Left ventricle myocardium inferior (tissue), 1 donor: ENCODE measurements around the gene WFDC10A. TPM values are rescaled to one million over a fixed set of nuclear protein-coding genes. Genes with fewer than 3 reads are reported as not detected.

Experiments used
- DNase-seq: peaks from one replicate; pipeline ENCODE4 v3.0.0-alpha.2; 2020
- H3K27ac ChIP-seq: fragments of 200-600 bp; replicated peaks from 2 replicates; pipeline ENCODE4 v1.8.0; 2021
- H3K27me3 ChIP-seq: fragments of 200-600 bp; 2 replicates; pipeline ENCODE4 v1.8.0; 2021; ENCODE audit warnings: low read depth
- H3K36me3 ChIP-seq: fragments of 200-600 bp; 2 replicates; pipeline ENCODE4 v1.8.0; 2021
- H3K4me1 ChIP-seq: fragments of 200-600 bp; 2 replicates; pipeline ENCODE4 v1.8.0; 2021
- H3K4me3 ChIP-seq: fragments of 200-600 bp; 2 replicates; pipeline ENCODE4 v1.8.0; 2021; ENCODE audit warnings: mild to moderate bottlenecking, moderate library complexity
- H3K9me3 ChIP-seq: fragments of 200-600 bp; replicated peaks from 2 replicates; pipeline ENCODE4 v1.8.0; 2021
- intact Hi-C: fragments of 100-400 bp; cut with micrococcal nuclease; formaldehyde crosslinking; loops from one replicate; pipeline ENCODE4 v1.11.0; 2022
- total RNA-seq: library from RNA; stranded (reverse); fragmentation: NEBNext Ultra II Directional; extraction: Animal tissue kit (Norgen Biotek cat#: 25700); gene quantifications from one replicate; pipeline ENCODE4 v1.2.1, GENCODE V29; 2021
- TF ChIP-seq, protein P1 (sequence below): fragments of 200-600 bp; IDR thresholded peaks from 2 replicates; pipeline ENCODE4 v1.8.0; 2021; ENCODE audit warnings: antibody characterized with exemption, mild to moderate bottlenecking, borderline replicate concordance
- donor health status: DM: no; HTN: yes; CAD: no; lungs with severe emphysema.

WFDC10A gene
- total RNA-seq, 1 donor from 2014 or later = not detected

DNA sequence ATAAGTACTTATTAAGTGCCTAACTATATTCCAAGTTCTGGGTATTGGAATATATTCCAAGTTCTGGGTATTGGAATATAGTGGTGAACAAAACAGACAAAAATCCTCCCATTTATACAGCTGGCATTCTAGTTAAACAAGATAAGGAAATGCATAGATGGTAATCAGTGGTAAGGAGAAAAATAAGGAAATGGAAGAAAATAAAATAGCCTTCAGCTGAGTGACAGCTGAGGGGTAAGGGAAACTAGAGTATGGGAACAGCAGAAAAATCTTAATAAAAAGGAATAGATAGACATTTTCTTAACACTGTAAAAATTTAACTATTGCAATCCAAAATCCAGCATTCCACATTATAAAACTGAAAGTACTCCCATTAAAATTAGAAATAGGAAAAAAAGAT, 17.2 kb upstream of the WFDC10A start:
- Histone ChIP-seq H3K36me3 (no peaks in the 10 kb centered on the region), H3K9me3 (no peaks in the 10 kb centered on the region), H3K4me3 (no peak overlapping the region), H3K27ac (no peak overlapping the region), H3K27me3 (peaks cover 42% of the 10 kb centered on the region), H3K4me1 (no peaks in the 10 kb centered on the region)
- intact Hi-C loops = no loop called here
- no peak for DNase-seq
- TF ChIP-seq, protein P1, sequence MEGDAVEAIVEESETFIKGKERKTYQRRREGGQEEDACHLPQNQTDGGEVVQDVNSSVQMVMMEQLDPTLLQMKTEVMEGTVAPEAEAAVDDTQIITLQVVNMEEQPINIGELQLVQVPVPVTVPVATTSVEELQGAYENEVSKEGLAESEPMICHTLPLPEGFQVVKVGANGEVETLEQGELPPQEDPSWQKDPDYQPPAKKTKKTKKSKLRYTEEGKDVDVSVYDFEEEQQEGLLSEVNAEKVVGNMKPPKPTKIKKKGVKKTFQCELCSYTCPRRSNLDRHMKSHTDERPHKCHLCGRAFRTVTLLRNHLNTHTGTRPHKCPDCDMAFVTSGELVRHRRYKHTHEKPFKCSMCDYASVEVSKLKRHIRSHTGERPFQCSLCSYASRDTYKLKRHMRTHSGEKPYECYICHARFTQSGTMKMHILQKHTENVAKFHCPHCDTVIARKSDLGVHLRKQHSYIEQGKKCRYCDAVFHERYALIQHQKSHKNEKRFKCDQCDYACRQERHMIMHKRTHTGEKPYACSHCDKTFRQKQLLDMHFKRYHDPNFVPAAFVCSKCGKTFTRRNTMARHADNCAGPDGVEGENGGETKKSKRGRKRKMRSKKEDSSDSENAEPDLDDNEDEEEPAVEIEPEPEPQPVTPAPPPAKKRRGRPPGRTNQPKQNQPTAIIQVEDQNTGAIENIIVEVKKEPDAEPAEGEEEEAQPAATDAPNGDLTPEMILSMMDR = no peak

DNA sequence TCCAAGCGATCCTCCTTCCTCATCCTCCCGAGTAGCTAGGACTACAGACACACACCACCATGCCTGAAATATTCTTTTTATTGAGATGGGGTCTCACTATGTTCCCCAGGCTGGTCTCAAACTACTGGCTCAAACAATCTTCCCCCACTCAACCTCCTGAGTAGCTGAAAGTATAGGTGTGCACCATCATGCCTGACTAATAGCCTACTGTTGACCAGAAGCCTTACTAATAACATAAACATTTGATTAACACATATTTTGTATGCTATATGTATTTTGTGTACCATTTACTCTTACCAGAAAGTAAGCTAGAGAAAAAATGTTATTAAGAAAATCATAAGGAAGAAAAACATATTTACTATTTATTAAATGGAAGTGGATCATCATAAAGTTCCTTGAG, 11.9 kb upstream of the WFDC10A start:
- intact Hi-C loops = no loop called here
- DNase-seq = no peak

DNA sequence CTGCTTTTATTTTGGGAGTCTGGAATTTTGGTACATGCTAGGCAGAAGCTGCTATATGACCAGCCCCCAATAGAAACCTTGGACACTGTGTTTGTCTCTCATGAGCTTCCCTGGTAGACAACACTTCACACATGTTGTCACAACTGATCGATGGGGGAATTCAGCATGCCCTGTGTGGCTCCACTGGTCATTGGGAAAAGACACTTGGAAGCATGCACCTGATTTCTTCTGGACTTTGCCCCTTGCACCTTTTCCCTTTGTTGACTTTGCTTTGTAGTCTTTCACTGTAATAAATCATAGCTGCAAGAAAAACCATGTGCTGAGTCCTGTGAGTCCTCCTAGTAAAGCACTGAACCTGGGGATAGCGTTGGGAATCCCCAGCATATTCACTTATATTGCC, 7.9 kb upstream of the WFDC10A start:
- intact Hi-C loops = no loop called here
- H3K9me3 ChIP-seq = peaks cover 27% of the 10 kb centered on the region
- DNase-seq = no peak
- no peak overlapping the region for H3K27ac ChIP-seq
- TF ChIP-seq, protein P1 = no peak
- H3K4me1 ChIP-seq = no peaks in the 10 kb centered on the region
- H3K4me3 ChIP-seq = no peak overlapping the region
- H3K27me3 ChIP-seq = peaks cover 4% of the 10 kb centered on the region
- H3K36me3 ChIP-seq = no peaks in the 10 kb centered on the region

More for the DNA sequence above, 11.9 kb upstream of the WFDC10A start:
- Histone ChIP-seq H3K27ac (no peak overlapping the region), H3K4me3 (no peak overlapping the region), H3K36me3 (no peaks in the 10 kb centered on the region), H3K4me1 (no peaks in the 10 kb centered on the region), H3K9me3 (peaks cover 13% of the 10 kb centered on the region), H3K27me3 (peaks cover 3% of the 10 kb centered on the region)
- TF ChIP-seq, protein P1 = no peak

DNA sequence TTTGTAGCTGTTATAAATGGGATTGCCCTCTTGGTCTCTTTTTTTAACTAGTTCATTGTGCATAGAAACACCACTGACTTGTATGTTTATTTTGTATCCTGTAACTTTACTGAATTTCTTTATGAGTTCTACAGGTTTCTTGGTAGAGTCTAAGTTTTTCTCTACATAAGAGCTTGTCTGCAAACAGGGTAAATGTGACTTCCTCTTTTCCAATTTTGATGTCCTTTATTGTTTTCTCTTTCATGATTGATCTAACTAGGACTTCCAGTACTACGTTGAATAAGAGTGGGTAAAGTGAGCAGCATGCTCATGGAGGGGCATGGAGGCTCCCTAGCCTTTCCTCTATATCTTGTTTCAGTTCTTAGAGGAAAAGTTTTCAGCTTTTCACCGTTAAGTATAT, 3.0 kb upstream of the WFDC10A start:
- TF ChIP-seq, protein P1 = no peak
- no peaks in the 10 kb centered on the region for H3K36me3 ChIP-seq
- intact Hi-C loops = no loop called here

DNA sequence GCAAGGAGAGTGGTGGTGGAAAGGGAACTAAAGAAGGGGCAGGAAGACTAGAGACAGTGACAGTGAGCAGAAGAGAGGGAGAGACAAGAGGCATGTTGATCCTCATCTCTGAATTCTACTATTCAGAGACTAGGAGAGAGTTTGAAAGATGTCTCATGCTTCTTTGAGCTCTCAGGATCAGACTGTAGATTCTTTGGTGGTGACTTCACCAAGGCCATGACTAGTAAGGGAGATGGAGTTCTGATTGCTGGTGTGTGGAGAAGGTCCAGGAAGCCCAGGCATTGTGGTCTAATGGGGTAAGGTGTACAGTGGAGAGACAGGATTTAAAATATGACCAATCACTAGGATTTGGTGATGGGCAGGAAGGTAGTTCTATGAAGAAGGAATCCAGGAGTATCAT, 832 bp downstream of the WFDC10A start:
- intact Hi-C loops = no loop called here
- Histone ChIP-seq H3K27ac (no peak overlapping the region), H3K4me1 (no peaks in the 10 kb centered on the region), H3K4me3 (no peak overlapping the region), H3K36me3 (no peaks in the 10 kb centered on the region), H3K9me3 (peaks cover 2% of the 10 kb centered on the region), H3K27me3 (peaks cover 49% of the 10 kb centered on the region)
- no peak for DNase-seq
- TF ChIP-seq, protein P1 = no peak

More for the DNA sequence above, 3.0 kb upstream of the WFDC10A start:
- Histone ChIP-seq H3K9me3 (peaks cover 14% of the 10 kb centered on the region), H3K4me1 (no peaks in the 10 kb centered on the region), H3K27ac (no peak overlapping the region), H3K27me3 (peaks cover 45% of the 10 kb centered on the region), H3K4me3 (no peak overlapping the region)
- no peak for DNase-seq

DNA sequence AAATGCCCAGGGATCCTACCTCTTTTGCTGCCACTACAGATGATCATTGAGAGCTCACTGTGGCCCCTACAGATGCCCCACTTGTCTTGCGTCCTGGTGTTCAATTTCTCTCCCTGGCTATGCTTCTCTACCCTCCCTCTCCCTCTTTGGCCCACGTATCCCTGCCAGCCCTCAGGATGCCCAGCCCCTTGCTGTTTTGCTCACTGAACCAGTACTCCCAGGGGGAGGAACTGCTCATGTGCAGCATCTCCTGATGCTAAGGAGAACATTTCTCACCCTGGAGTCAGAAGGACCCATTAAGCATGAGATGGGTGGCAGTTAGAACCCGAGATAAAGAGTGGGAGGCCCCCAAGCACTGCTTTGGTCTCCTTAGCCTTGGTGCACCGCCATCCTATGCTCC, 1.6 kb downstream of the WFDC10A start, which contains the start of gene WFDC9:
WFDC9 (minus strand) TSS at position 101 of the 400 bp plus-strand sequence. CDS start 21,103 bp downstream, outside the sequence.
- intact Hi-C loops = no loop called here
- Histone ChIP-seq H3K4me1 (no peaks in the 10 kb centered on the region), H3K36me3 (no peaks in the 10 kb centered on the region), H3K9me3 (no peaks in the 10 kb centered on the region), H3K27me3 (peaks cover 46% of the 10 kb centered on the region), H3K27ac (no peak within 1 kb of the TSS), H3K4me3 (no peak within 1 kb of the TSS)
- TF ChIP-seq, protein P1 = no peak
- DNase-seq = no peak
